DOHH2 (cell line): Measurements from ENCODE around the gene SLC8A3.

ENCODE experiments used
- H3F3A ChIP-seq: fragments of 200-600 bp; sonication (generic), shearing (Covaris generic); 2 replicates; pipeline ENCODE4 v1.6.0; 2016; ENCODE audit warnings: antibody characterized with exemption, mild to moderate bottlenecking; ENCODE audit not compliant: control insufficient read depth, insufficient read depth
- H3K27ac ChIP-seq: fragments of 200-600 bp; sonication (generic); 2 replicates; pipeline ENCODE4 v1.5.1; 2014; ENCODE audit warnings: low read depth, mild to moderate bottlenecking, low read length, moderate library complexity
- H3K27me3 ChIP-seq: fragments of 200-600 bp; sonication (generic); 2 replicates; pipeline ENCODE4 v1.6.1; 2014; ENCODE audit warnings: mild to moderate bottlenecking, low read length, mixed read lengths; ENCODE audit not compliant: control insufficient read depth
- H3K36me3 ChIP-seq: fragments of 200-600 bp; sonication (generic); 2 replicates; pipeline ENCODE4 v1.6.1; 2014; ENCODE audit warnings: mild to moderate bottlenecking, low read length, moderate library complexity, mixed read lengths; ENCODE audit not compliant: control insufficient read depth
- H3K4me1 ChIP-seq: fragments of 200-600 bp; sonication (generic); 2 replicates; pipeline ENCODE4 v1.6.1; 2014; ENCODE audit warnings: mild to moderate bottlenecking, low read length, mixed read lengths; ENCODE audit not compliant: control insufficient read depth
- H3K4me2 ChIP-seq: fragments of 200-600 bp; sonication (generic); 2 replicates; pipeline ENCODE4 v1.6.0; 2014; ENCODE audit warnings: mild to moderate bottlenecking, low read length, moderate library complexity
- H3K4me3 ChIP-seq: fragments of 200-600 bp; sonication (generic); 2 replicates; pipeline ENCODE4 v1.5.1; 2014; ENCODE audit warnings: mild to moderate bottlenecking, low read length, mixed read lengths
- H3K79me2 ChIP-seq: fragments of 200-600 bp; sonication (generic); 2 replicates; pipeline ENCODE4 v1.6.1; 2014; ENCODE audit warnings: mild to moderate bottlenecking, low read length, mixed read lengths; ENCODE audit not compliant: control insufficient read depth
- H3K9me2 ChIP-seq: fragments of 200-600 bp; sonication (generic); replicated peaks from 2 replicates; pipeline ENCODE4 v1.6.1; 2014; ENCODE audit warnings: mild to moderate bottlenecking, low read length, mixed read lengths; ENCODE audit not compliant: control insufficient read depth
- H3K9me3 ChIP-seq: fragments of 200-600 bp; sonication (generic); 2 replicates; pipeline ENCODE4 v1.6.1; 2014; ENCODE audit warnings: antibody characterized with exemption, low read length, mixed read lengths; ENCODE audit not compliant: control insufficient read depth, insufficient read depth
- H4K20me1 ChIP-seq: fragments of 200-600 bp; sonication (generic); 2 replicates; pipeline ENCODE4 v1.6.0; 2014; ENCODE audit warnings: low read depth, mild to moderate bottlenecking, antibody characterized with exemption, low read length, moderate library complexity; ENCODE audit not compliant: control insufficient read depth, insufficient read depth
- EZH2phosphoT487 ChIP-seq: fragments of 200-600 bp; sonication (generic); IDR thresholded peaks from 2 replicates; pipeline ENCODE4 v1.6.1; 2017; ENCODE audit warnings: borderline replicate concordance, mild to moderate bottlenecking, antibody characterized with exemption, low read length, moderate library complexity, mixed read lengths
- TF ChIP-seq, protein P1 (sequence below): fragments of 200-600 bp; sonication (generic); IDR thresholded peaks from one replicate; pipeline ENCODE4 v1.5.1; 2014; ENCODE audit warnings: antibody characterized with exemption, mild to moderate bottlenecking, low read depth, low read length; ENCODE audit not compliant: poor library complexity, severe bottlenecking

SLC8A3 gene

DNA sequence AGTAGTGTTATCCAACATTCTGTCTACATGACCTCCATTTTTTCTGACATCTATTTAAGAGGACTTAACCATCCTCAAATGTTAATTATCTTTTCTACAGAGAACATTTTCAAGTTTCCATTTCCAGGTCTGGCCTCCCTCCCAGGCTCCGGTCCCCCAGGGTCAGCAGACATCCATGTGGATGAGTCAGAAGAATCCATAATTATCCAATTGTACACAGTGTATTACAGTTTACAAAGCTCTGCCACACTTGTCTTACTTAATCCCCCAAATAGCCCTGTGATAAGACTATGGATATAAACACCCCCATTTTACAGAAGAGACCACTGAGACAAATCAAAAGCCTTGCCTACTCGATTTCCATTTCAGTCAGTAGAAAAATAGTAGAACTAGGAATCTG lies 65.0 kb downstream of the SLC8A3 start:
- Histone ChIP-seq H3K79me2 (no peaks in the 10 kb centered on the region), H3K9me2 (no peaks in the 10 kb centered on the region), H3K4me1 (no peaks in the 10 kb centered on the region), H3K4me3 (no peak overlapping the region), H3K4me2 (no peak overlapping the region), H3K36me3 (no peaks in the 10 kb centered on the region), H3K9me3 (no peaks in the 10 kb centered on the region), H3K27ac (no peak overlapping the region), H3K27me3 (peaks cover 4% of the 10 kb centered on the region; the same call in 1 of the 2 replicates), H4K20me1 (no peaks in the 10 kb centered on the region), H3F3A (no peaks in the 10 kb centered on the region)
- TF ChIP-seq, protein P1, sequence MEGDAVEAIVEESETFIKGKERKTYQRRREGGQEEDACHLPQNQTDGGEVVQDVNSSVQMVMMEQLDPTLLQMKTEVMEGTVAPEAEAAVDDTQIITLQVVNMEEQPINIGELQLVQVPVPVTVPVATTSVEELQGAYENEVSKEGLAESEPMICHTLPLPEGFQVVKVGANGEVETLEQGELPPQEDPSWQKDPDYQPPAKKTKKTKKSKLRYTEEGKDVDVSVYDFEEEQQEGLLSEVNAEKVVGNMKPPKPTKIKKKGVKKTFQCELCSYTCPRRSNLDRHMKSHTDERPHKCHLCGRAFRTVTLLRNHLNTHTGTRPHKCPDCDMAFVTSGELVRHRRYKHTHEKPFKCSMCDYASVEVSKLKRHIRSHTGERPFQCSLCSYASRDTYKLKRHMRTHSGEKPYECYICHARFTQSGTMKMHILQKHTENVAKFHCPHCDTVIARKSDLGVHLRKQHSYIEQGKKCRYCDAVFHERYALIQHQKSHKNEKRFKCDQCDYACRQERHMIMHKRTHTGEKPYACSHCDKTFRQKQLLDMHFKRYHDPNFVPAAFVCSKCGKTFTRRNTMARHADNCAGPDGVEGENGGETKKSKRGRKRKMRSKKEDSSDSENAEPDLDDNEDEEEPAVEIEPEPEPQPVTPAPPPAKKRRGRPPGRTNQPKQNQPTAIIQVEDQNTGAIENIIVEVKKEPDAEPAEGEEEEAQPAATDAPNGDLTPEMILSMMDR: no peak
- no peak for TF ChIP-seq EZH2phosphoT487

DNA sequence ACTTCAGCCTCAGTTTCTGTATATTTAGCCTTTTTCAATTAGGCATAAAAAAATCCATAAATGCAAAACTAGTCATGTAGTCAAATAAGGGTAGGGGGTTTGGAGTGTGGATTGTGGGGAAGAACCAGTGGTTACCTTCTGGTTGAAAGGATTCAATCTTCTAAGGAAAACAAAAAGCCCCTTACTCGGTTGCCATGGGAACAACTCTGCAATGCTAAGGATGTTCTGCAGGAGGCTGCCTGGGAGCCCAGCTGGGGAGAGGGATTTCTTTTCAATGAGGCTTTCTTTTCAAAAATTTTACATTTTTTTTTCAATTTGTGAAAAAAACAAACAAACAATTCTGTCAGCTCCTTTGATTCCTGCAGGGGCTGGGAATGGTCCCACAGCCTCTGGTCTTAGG lies 67.2 kb downstream of the SLC8A3 start:
- H3F3A ChIP-seq: no peaks in the 10 kb centered on the region
- peaks cover 4% of the 10 kb centered on the region; the same call in 1 of the 2 replicates for H3K27me3 ChIP-seq
- TF ChIP-seq, protein P1: no peak
- no peak for TF ChIP-seq EZH2phosphoT487
- H3K4me3 ChIP-seq: no peak overlapping the region
- no peaks in the 10 kb centered on the region for H3K36me3 ChIP-seq
- no peaks in the 10 kb centered on the region for H3K9me2 ChIP-seq
- H3K9me3 ChIP-seq: no peaks in the 10 kb centered on the region
- H3K27ac ChIP-seq: no peak overlapping the region
- H3K79me2 ChIP-seq: no peaks in the 10 kb centered on the region
- H3K4me1 ChIP-seq: no peaks in the 10 kb centered on the region
- no peak overlapping the region for H3K4me2 ChIP-seq
- H4K20me1 ChIP-seq: no peaks in the 10 kb centered on the region

DNA sequence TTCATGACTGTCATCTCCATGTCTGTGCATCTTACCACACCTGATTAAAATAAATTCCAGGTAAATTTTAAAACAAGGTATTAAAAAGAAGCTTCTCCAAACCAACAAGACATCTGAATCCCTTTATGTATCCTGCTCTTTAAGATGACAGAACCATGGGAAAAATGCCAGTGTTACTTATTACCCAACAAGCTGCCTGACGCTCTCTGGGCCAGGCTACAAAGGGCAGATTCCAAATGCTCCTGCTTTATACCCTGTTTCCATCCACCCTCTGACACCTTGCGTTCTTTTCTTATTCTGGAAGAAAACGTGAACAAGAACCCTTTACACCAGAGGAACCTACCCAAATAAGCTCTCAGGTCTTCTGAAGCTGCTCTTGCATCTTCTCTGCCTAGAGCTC lies 70.7 kb downstream of the SLC8A3 start:
- no peaks in the 10 kb centered on the region for H3F3A ChIP-seq
- H3K36me3 ChIP-seq: no peaks in the 10 kb centered on the region
- H3K4me3 ChIP-seq: no peak overlapping the region
- H3K4me1 ChIP-seq: no peaks in the 10 kb centered on the region
- no peak overlapping the region for H3K4me2 ChIP-seq
- TF ChIP-seq, protein P1: no peak
- TF ChIP-seq EZH2phosphoT487: no peak
- H3K9me3 ChIP-seq: no peaks in the 10 kb centered on the region
- no peaks in the 10 kb centered on the region for H3K79me2 ChIP-seq
- peaks cover 4% of the 10 kb centered on the region; the same call in 1 of the 2 replicates for H3K27me3 ChIP-seq
- H3K27ac ChIP-seq: no peak overlapping the region
- H3K9me2 ChIP-seq: no peaks in the 10 kb centered on the region
- no peaks in the 10 kb centered on the region for H4K20me1 ChIP-seq
